Testis (tissue), 2 donors: ENCODE results near the gene TRIM7.

Source experiments
- CTCF ChIP-seq, 3 experiments: fragments of 450-650 bp in 2 of 3; fragments of 200-600 bp in 1 of 3; sonication (generic) in 1 of 3; IDR thresholded peaks; one replicate each; pipeline ENCODE4 v1.5.1; 2016 to 2019; ENCODE audit warnings: antibody characterized with exemption in 3 of 3, mild to moderate bottlenecking in 2 of 3, moderate library complexity in 1 of 3
- POLR2A ChIP-seq: fragments of 450-650 bp; IDR thresholded peaks from one replicate; pipeline ENCODE4 v1.6.1; 2017; ENCODE audit warnings: antibody characterized with exemption, mild to moderate bottlenecking, moderate library complexity

- no peak for TF ChIP-seq CTCF (IDR thresholded peaks at IDR 0.05)
- peak; percentile 7 for TF ChIP-seq POLR2A
Observed at GRCh38 chr5:181223058-181223728, 18.2 kb upstream of the TRIM7 start, which contains the start of gene TRIM41.
